Liver (tissue), 9 donors: Measurements from ENCODE around the gene CDHR5. TPM values are rescaled to one million over a fixed set of nuclear protein-coding genes. Genes with fewer than 3 reads are reported as not detected.

ENCODE experiments used
- DNase-seq: peaks from one replicate; pipeline ENCODE4 v3.0.0-alpha.2; 2017; ENCODE audit warnings: low spot score
- H3K27ac ChIP-seq, 2 donors: one replicate each; pipeline ENCODE4 v1.7.0; 2013; ENCODE audit warnings: inconsistent platforms in 2 of 2, low read length in 2 of 2, control low read depth in 1 of 2, low read depth in 1 of 2, mild to moderate bottlenecking in 1 of 2
- H3K27me3 ChIP-seq, 4 donors: one replicate each; pipeline versions ENCODE4 v1.6.1 to v1.7.0; 2013; ENCODE audit warnings: low read length in 3 of 4, inconsistent platforms in 1 of 4, mild to moderate bottlenecking in 1 of 4, moderate library complexity in 1 of 4; ENCODE audit not compliant: control insufficient read depth in 4 of 4, insufficient read depth in 4 of 4
- H3K36me3 ChIP-seq, 4 donors: one replicate each; pipeline versions ENCODE4 v1.6.1 to v1.7.0; 2013; ENCODE audit warnings: low read length in 3 of 4, mild to moderate bottlenecking in 3 of 4, low read depth in 1 of 4, moderate library complexity in 1 of 4; ENCODE audit not compliant: control insufficient read depth in 4 of 4, insufficient read depth in 3 of 4
- H3K4me1 ChIP-seq, 4 donors: one replicate each; pipeline versions ENCODE4 v1.6.1 to v1.7.0; 2013; ENCODE audit warnings: low read length in 3 of 4, mild to moderate bottlenecking in 3 of 4, moderate library complexity in 1 of 4; ENCODE audit not compliant: control insufficient read depth in 4 of 4, insufficient read depth in 4 of 4
- H3K4me3 ChIP-seq, 3 donors: one replicate each; pipeline versions ENCODE4 v1.6.1 to v1.7.0; 2013; ENCODE audit warnings: low read length in 3 of 3, control low read depth in 1 of 3, low read depth in 1 of 3, mild to moderate bottlenecking in 1 of 3
- H3K9ac ChIP-seq, 2 donors: one replicate each; pipeline ENCODE4 v1.7.0; 2013; ENCODE audit warnings: low read length in 2 of 2, mild to moderate bottlenecking in 2 of 2, moderate library complexity in 2 of 2, control low read depth in 1 of 2, low read depth in 1 of 2
- H3K9me3 ChIP-seq, 4 donors: one replicate each; pipeline versions ENCODE4 v1.6.1 to v1.7.0; 2013; ENCODE audit warnings: low read length in 3 of 4; ENCODE audit not compliant: control insufficient read depth in 4 of 4
- ATF3 ChIP-seq: IDR thresholded peaks from 2 replicates; pipeline ENCODE4 v1.6.1; 2016; ENCODE audit warnings: antibody characterized with exemption
- CTCF ChIP-seq: fragments of 150-350 bp; IDR thresholded peaks from 2 replicates; pipeline ENCODE4 v1.5.1; 2017; ENCODE audit warnings: improper control_type of control experiment, low read depth, low read length; ENCODE audit not compliant: missing input control
- EGR1 ChIP-seq, 2 donors: IDR thresholded peaks; 2 replicates each; pipeline ENCODE4 v1.6.1; 2016 to 2018; ENCODE audit warnings: antibody characterized with exemption in 2 of 2, low read depth in 2 of 2
- FOXA1 ChIP-seq: IDR thresholded peaks from 2 replicates; pipeline ENCODE4 v1.6.1; 2016; ENCODE audit warnings: antibody characterized with exemption
- FOXA2 ChIP-seq: IDR thresholded peaks from 2 replicates; pipeline ENCODE4 v1.6.1; 2016; ENCODE audit warnings: antibody characterized with exemption
- GABPA ChIP-seq, 2 donors: IDR thresholded peaks in 1 of 2; conservative IDR thresholded peaks in 1 of 2; 2 replicates each; pipeline ENCODE4 v1.6.1; 2016; ENCODE audit warnings: antibody characterized with exemption in 2 of 2, mild to moderate bottlenecking in 1 of 2, moderate library complexity in 1 of 2
- HNF4A ChIP-seq, 2 donors: conservative IDR thresholded peaks; 2 replicates each; pipeline ENCODE4 v1.6.1; 2016; ENCODE audit warnings: antibody characterized with exemption in 2 of 2, mild to moderate bottlenecking in 2 of 2
- HNF4G ChIP-seq: IDR thresholded peaks from 2 replicates; pipeline ENCODE4 v1.6.1; 2016; ENCODE audit warnings: antibody characterized with exemption
- JUND ChIP-seq, 2 donors: IDR thresholded peaks; 2 replicates each; pipeline ENCODE4 v1.6.1; 2016; ENCODE audit warnings: antibody characterized with exemption in 2 of 2
- MAX ChIP-seq: IDR thresholded peaks from 2 replicates; pipeline ENCODE4 v1.6.1; 2016; ENCODE audit warnings: antibody characterized with exemption
- NR2F2 ChIP-seq: IDR thresholded peaks from 2 replicates; pipeline ENCODE4 v1.6.1; 2016; ENCODE audit warnings: antibody characterized with exemption
- RAD21 ChIP-seq, 2 donors: IDR thresholded peaks; 2 replicates each; pipeline ENCODE4 v1.6.1; 2016; ENCODE audit warnings: antibody characterized with exemption in 2 of 2, mild to moderate bottlenecking in 2 of 2
- REST ChIP-seq: IDR thresholded peaks from 2 replicates; pipeline ENCODE4 v1.6.1; 2016; ENCODE audit warnings: antibody characterized with exemption, mild to moderate bottlenecking
- RXRA ChIP-seq, 2 donors: IDR thresholded peaks; 2 replicates each; pipeline ENCODE4 v1.6.1; 2017 to 2018; ENCODE audit warnings: antibody characterized with exemption in 2 of 2, mild to moderate bottlenecking in 1 of 2
- SP1 ChIP-seq: IDR thresholded peaks from 2 replicates; pipeline ENCODE4 v1.6.1; 2018; ENCODE audit warnings: antibody characterized with exemption, mild to moderate bottlenecking
- TAF1 ChIP-seq: conservative IDR thresholded peaks from 2 replicates; pipeline ENCODE4 v1.6.1; 2016; ENCODE audit warnings: antibody characterized with exemption, mild to moderate bottlenecking
- YY1 ChIP-seq: IDR thresholded peaks from 2 replicates; pipeline ENCODE4 v1.6.1; 2016; ENCODE audit warnings: antibody characterized with exemption, mild to moderate bottlenecking
- ZBTB33 ChIP-seq: IDR thresholded peaks from 2 replicates; pipeline ENCODE4 v1.6.1; 2016; ENCODE audit warnings: antibody characterized with exemption
- WGBS: extraction: QIAGEN DNeasy Blood & Tissue Kit; methylation state at CpG from one replicate; pipeline ENCODE4 v1.1.7; 2013; 5-methylcytosine and 5-hydroxymethylcytosine counted together
- polyA plus RNA-seq, 2 donors: library from polyadenylated mRNA; stranded (reverse) in 1 of 2; unstranded in 1 of 2; fragments of 200-250 nt in 1 of 2; fragments of >200 nt in 1 of 2; fragmentation: Nextera tagmentation in 1 of 2; extraction: Ambion mirVana in 1 of 2; gene quantifications; one replicate each; pipeline versions ENCODE4 v1.2.1 to v1.2.3, GENCODE V29; 2013 to 2015
- total RNA-seq, 2 donors: library from RNA; depleted of rRNA; stranded (reverse); fragments of >200 nt; gene quantifications; one replicate each; pipeline ENCODE4 v1.2.3, GENCODE V29; 2014
- donor health status: healthy.
- donor health status: healthy.
- donor health status: healthy.
- donor health status: healthy.
- donor health status: healthy.

The CDHR5 gene
- total and polyA plus RNA-seq, 4 donors = 29.4 to 86.2 (median 57.2) TPM

- Histone ChIP-seq H3K27me3 (no peaks in the 10 kb centered on the region), H3K4me3 (peak overlapping the region in 1 of 3 donors; percentile 37), H3K27ac (no peak overlapping the region), H3K4me1 (peaks cover 3 to 19% (median 7%) of the 10 kb centered on the region in 4 donors), H3K9ac (no peak overlapping the region), H3K9me3 (no peaks in the 10 kb centered on the region), H3K36me3 (peaks cover 0 to 2% (median under 1%) of the 10 kb centered on the region in 4 donors)
- WGBS = 57% methylated on average over 55 of the region's 55 CpGs
- TF ChIP-seq GABPA (IDR thresholded peaks at IDR 0.05 in 1 of 2, conservative IDR thresholded peaks at IDR 0.05 in 1 of 2) (no peak), JUND (IDR thresholded peaks at IDR 0.05) (no peak), ATF3 (no peak), HNF4G (no peak)
- no peak for DNase-seq
These were observed 13.1 kb upstream of the CDHR5 start for GRCh38 chr11:637593-638521.

GRCh38 chr11:637333-637592 is 12.5 kb upstream of the CDHR5 start:
- Histone ChIP-seq H3K27ac (no peak overlapping the region), H3K9me3 (no peaks in the 10 kb centered on the region), H3K4me3 (peak overlapping the region in 1 of 3 donors; percentile 37), H3K27me3 (no peaks in the 10 kb centered on the region), H3K36me3 (peaks cover 0 to 2% (median under 1%) of the 10 kb centered on the region in 4 donors), H3K9ac (no peak overlapping the region), H3K4me1 (peaks cover 3 to 16% (median 7%) of the 10 kb centered on the region in 4 donors)
- 13% methylated on average over 34 of the region's 34 CpGs for WGBS
- no peak for DNase-seq
- TF ChIP-seq RXRA (IDR thresholded peaks at IDR 0.05) (no peak), GABPA (IDR thresholded peaks at IDR 0.05 in 1 of 2, conservative IDR thresholded peaks at IDR 0.05 in 1 of 2) (no peak), TAF1 (no peak), FOXA2 (no peak), MAX (no peak), EGR1 (IDR thresholded peaks at IDR 0.05; ENCODE audit: low read depth in 2 of 2) (no peak), NR2F2 (no peak), HNF4G (no peak), HNF4A (conservative IDR thresholded peaks at IDR 0.05) (no peak), ZBTB33 (no peak), JUND (IDR thresholded peaks at IDR 0.05) (no peak), RAD21 (IDR thresholded peaks at IDR 0.05) (no peak), YY1 (no peak), ATF3 (no peak), SP1 (no peak), FOXA1 (no peak), REST (no peak), CTCF (no peak)
